ENCODE measurements around the gene RAVER1.

GRCh38 chr19:10284960-10285278 is 48.4 kb downstream of the RAVER1 start:
- TF ChIP-seq BRCA1 (IDR thresholded peaks at IDR 0.05; ENCODE audit: low read depth, low read length) (no peak), GABPA (IDR thresholded peaks at IDR 0.05; ENCODE audit: borderline replicate concordance, insufficient read depth, low read length) (no peak), ATF2 (IDR thresholded peaks at IDR 0.05; ENCODE audit: low read length) (no peak), SIN3A (conservative IDR thresholded peaks at IDR 0.05 in 1 of 2, IDR thresholded peaks at IDR 0.05 in 1 of 2; ENCODE audit: low read depth in 1 of 2, low read length in 2 of 2) (no peak)

Measured in H1 (cell line).